Parathyroid adenoma (tissue), 2 donors: ENCODE results near the gene THOC1.

Experiments used
- H2AFZ ChIP-seq: fragments of 300-600 bp; sonication (generic); one replicate; pipeline ENCODE4 v1.7.0; 2017; ENCODE audit warnings: antibody characterized with exemption, mild to moderate bottlenecking
- H3K27ac ChIP-seq: fragments of 300-600 bp; sonication (generic); one replicate; pipeline ENCODE4 v1.7.0; 2017
- H3K27me3 ChIP-seq: fragments of 300-600 bp; sonication (generic); one replicate; pipeline ENCODE4 v1.7.0; 2017; ENCODE audit warnings: low read length; ENCODE audit not compliant: control insufficient read depth, insufficient read depth
- H3K36me3 ChIP-seq: fragments of 300-600 bp; sonication (generic); one replicate; pipeline ENCODE4 v1.7.0; 2017; ENCODE audit warnings: low read length; ENCODE audit not compliant: control insufficient read depth, insufficient read depth
- H3K4me1 ChIP-seq: fragments of 300-600 bp; sonication (generic); one replicate; pipeline ENCODE4 v1.7.0; 2017; ENCODE audit warnings: control low read depth
- H3K4me2 ChIP-seq: fragments of 300-600 bp; sonication (generic); one replicate; pipeline ENCODE4 v1.7.0; 2017; ENCODE audit warnings: low read length
- H3K4me3 ChIP-seq: fragments of 300-600 bp; sonication (generic); one replicate; pipeline ENCODE4 v1.7.0; 2017; ENCODE audit warnings: low read depth, low read length
- H3K79me2 ChIP-seq: fragments of 300-600 bp; sonication (generic); one replicate; pipeline ENCODE4 v1.7.0; 2017; ENCODE audit warnings: control low read depth
- H3K9ac ChIP-seq: fragments of 300-600 bp; sonication (generic); one replicate; pipeline ENCODE4 v1.7.0; 2017; ENCODE audit warnings: mild to moderate bottlenecking
- H3K9me3 ChIP-seq: fragments of 300-600 bp; sonication (generic); one replicate; pipeline ENCODE4 v1.7.0; 2017; ENCODE audit warnings: low read length; ENCODE audit not compliant: control insufficient read depth
- TF ChIP-seq, protein P1 (sequence below): fragments of 300-600 bp; sonication (generic); IDR thresholded peaks from one replicate; pipeline ENCODE4 v1.7.0; 2017; ENCODE audit warnings: antibody characterized with exemption, mild to moderate bottlenecking
- donor health status: primary hyperparathyroidism.

The THOC1 gene

GRCh38 chr18:285817-286216, 18.0 kb upstream of the THOC1 start:
- no peak overlapping the region for H3K4me2 ChIP-seq
- no peak overlapping the region for H3K27ac ChIP-seq
- H3K79me2 ChIP-seq = no peaks in the 10 kb centered on the region
- H3K27me3 ChIP-seq = no peaks in the 10 kb centered on the region
- no peaks in the 10 kb centered on the region for H3K36me3 ChIP-seq
- H3K4me1 ChIP-seq = no peaks in the 10 kb centered on the region
- TF ChIP-seq, protein P1, sequence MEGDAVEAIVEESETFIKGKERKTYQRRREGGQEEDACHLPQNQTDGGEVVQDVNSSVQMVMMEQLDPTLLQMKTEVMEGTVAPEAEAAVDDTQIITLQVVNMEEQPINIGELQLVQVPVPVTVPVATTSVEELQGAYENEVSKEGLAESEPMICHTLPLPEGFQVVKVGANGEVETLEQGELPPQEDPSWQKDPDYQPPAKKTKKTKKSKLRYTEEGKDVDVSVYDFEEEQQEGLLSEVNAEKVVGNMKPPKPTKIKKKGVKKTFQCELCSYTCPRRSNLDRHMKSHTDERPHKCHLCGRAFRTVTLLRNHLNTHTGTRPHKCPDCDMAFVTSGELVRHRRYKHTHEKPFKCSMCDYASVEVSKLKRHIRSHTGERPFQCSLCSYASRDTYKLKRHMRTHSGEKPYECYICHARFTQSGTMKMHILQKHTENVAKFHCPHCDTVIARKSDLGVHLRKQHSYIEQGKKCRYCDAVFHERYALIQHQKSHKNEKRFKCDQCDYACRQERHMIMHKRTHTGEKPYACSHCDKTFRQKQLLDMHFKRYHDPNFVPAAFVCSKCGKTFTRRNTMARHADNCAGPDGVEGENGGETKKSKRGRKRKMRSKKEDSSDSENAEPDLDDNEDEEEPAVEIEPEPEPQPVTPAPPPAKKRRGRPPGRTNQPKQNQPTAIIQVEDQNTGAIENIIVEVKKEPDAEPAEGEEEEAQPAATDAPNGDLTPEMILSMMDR = no peak
- no peak overlapping the region for H3K4me3 ChIP-seq
- no peak overlapping the region for H2AFZ ChIP-seq
- H3K9me3 ChIP-seq = no peaks in the 10 kb centered on the region
- no peak overlapping the region for H3K9ac ChIP-seq

- Histone ChIP-seq H3K4me3 (no peak overlapping the region), H3K36me3 (no peaks in the 10 kb centered on the region), H3K79me2 (no peaks in the 10 kb centered on the region), H3K27ac (no peak overlapping the region), H3K4me1 (no peaks in the 10 kb centered on the region), H3K4me2 (no peak overlapping the region), H3K27me3 (no peaks in the 10 kb centered on the region), H2AFZ (no peak overlapping the region), H3K9me3 (no peaks in the 10 kb centered on the region), H3K9ac (no peak overlapping the region)
- TF ChIP-seq, protein P1 = no peak
Observed at GRCh38 chr18:275486-275885, 7.6 kb upstream of the THOC1 start.

GRCh38 chr18:274313-274712, 6.5 kb upstream of the THOC1 start:
- H3K4me2 ChIP-seq = no peak overlapping the region
- H3K4me3 ChIP-seq = no peak overlapping the region
- H2AFZ ChIP-seq = no peak overlapping the region
- no peaks in the 10 kb centered on the region for H3K9me3 ChIP-seq
- H3K4me1 ChIP-seq = peaks cover 6% of the 10 kb centered on the region
- H3K27ac ChIP-seq = no peak overlapping the region
- H3K79me2 ChIP-seq = peaks cover 3% of the 10 kb centered on the region
- TF ChIP-seq, protein P1 = no peak
- H3K9ac ChIP-seq = no peak overlapping the region
- H3K27me3 ChIP-seq = no peaks in the 10 kb centered on the region
- no peaks in the 10 kb centered on the region for H3K36me3 ChIP-seq

DNA sequence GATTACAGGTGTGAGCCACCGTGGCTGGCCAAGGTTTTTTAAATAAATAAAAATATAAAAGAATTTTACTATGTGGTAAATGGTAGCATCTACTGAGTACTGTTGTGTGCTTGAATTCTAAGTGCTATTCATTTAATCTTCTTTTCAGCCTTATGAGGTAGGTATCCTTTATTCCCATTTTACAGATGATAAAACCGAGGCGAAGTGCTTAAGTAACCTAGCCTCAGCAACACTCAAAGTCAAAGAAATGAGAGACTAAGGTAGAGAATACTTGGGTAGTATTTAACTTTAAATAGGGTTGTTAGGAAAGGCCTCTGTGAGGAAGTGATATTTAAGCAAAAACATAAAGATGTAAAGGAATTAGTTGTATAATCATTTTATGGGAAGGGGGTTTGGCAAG, 5.7 kb upstream of the THOC1 start:
- Histone ChIP-seq H3K36me3 (no peaks in the 10 kb centered on the region), H3K79me2 (peaks cover 3% of the 10 kb centered on the region), H2AFZ (no peak overlapping the region), H3K9ac (no peak overlapping the region), H3K27me3 (no peaks in the 10 kb centered on the region), H3K4me1 (peaks cover 6% of the 10 kb centered on the region), H3K9me3 (no peaks in the 10 kb centered on the region), H3K4me3 (no peak overlapping the region), H3K27ac (no peak overlapping the region), H3K4me2 (no peak overlapping the region)
- TF ChIP-seq, protein P1 = no peak

GRCh38 chr18:272650-273049, 4.8 kb upstream of the THOC1 start:
- Histone ChIP-seq H3K9me3 (no peaks in the 10 kb centered on the region), H3K27ac (no peak overlapping the region), H3K36me3 (no peaks in the 10 kb centered on the region), H3K27me3 (no peaks in the 10 kb centered on the region), H3K4me2 (no peak overlapping the region), H2AFZ (no peak overlapping the region), H3K79me2 (peaks cover 7% of the 10 kb centered on the region), H3K4me3 (no peak overlapping the region), H3K4me1 (peaks cover 6% of the 10 kb centered on the region), H3K9ac (no peak overlapping the region)
- TF ChIP-seq, protein P1 = no peak
